ENCODE results near the gene LRRN1.

GRCh38 chr3:3771094-3771493, 28.1 kb upstream of the LRRN1 start:
- no peak for TF ChIP-seq POLR2A (IDR thresholded peaks at IDR 0.05)
- no peak for TF ChIP-seq CTCF (IDR thresholded peaks at IDR 0.05)

Data from tibial nerve (tissue), 3 donors.